Mesodermal cell (in vitro differentiated cells): ENCODE data around the gene CDIP1.

Experiments
- H3K27ac ChIP-seq: 2 replicates; pipeline ENCODE4 v1.7.0; 2013; ENCODE audit warnings: mild to moderate bottlenecking, low read depth, low read length, moderate library complexity; ENCODE audit not compliant: severe bottlenecking
- H3K36me3 ChIP-seq: 2 replicates; pipeline ENCODE4 v1.7.1; 2013; ENCODE audit warnings: mild to moderate bottlenecking, low read length, moderate library complexity; ENCODE audit not compliant: control insufficient read depth, insufficient read depth
- H3K4me1 ChIP-seq: one replicate; pipeline ENCODE4 v1.7.1; 2013; ENCODE audit warnings: mild to moderate bottlenecking, low read length; ENCODE audit not compliant: insufficient read depth, control insufficient read depth, poor library complexity, severe bottlenecking
- H3K4me3 ChIP-seq: 2 replicates; pipeline ENCODE4 v1.7.0; 2013; ENCODE audit warnings: low read length, control low read depth, mild to moderate bottlenecking; ENCODE audit not compliant: insufficient read depth, poor library complexity, severe bottlenecking; ENCODE audit errors: extremely low read depth
- H3K9me3 ChIP-seq: 2 replicates; pipeline ENCODE4 v1.7.1; 2013; ENCODE audit warnings: mild to moderate bottlenecking, low read length, moderate library complexity; ENCODE audit not compliant: control insufficient read depth
- WGBS, 2 experiments: methylation state at CpG; one replicate each; pipeline ENCODE4 v1.1.5; 2013; ENCODE audit warnings: missing lambda C conversion rate in 2 of 2; ENCODE audit not compliant: insufficient coverage in 2 of 2; 5-methylcytosine and 5-hydroxymethylcytosine counted together

CDIP1 gene

GRCh38 chr16:4570086-4570485, 31.5 kb upstream of the CDIP1 start:
- H3K36me3 ChIP-seq: no peaks in the 10 kb centered on the region
- H3K4me3 ChIP-seq: no peak overlapping the region
- H3K9me3 ChIP-seq: no peaks in the 10 kb centered on the region
- H3K27ac ChIP-seq: no peak overlapping the region
- WGBS, 2 experiments: 88 to 92% methylated on average over 4 to 5 of the region's 6 CpGs
- H3K4me1 ChIP-seq: no peaks in the 10 kb centered on the region

GRCh38 chr16:4566144-4566543, 27.6 kb upstream of the CDIP1 start:
- H3K4me3 ChIP-seq: no peak overlapping the region
- WGBS, 2 experiments: no CpG with 5 or more reads among the region's 3 CpGs
- no peaks in the 10 kb centered on the region for H3K9me3 ChIP-seq
- H3K36me3 ChIP-seq: no peaks in the 10 kb centered on the region
- H3K27ac ChIP-seq: no peak overlapping the region
- no peaks in the 10 kb centered on the region for H3K4me1 ChIP-seq

GRCh38 chr16:4564661-4565267, 26.2 kb upstream of the CDIP1 start:
- Histone ChIP-seq H3K9me3 (no peaks in the 10 kb centered on the region), H3K27ac (no peak overlapping the region), H3K4me1 (no peaks in the 10 kb centered on the region), H3K36me3 (no peaks in the 10 kb centered on the region), H3K4me3 (no peak overlapping the region)
- WGBS, 2 experiments: 85 to 87% methylated on average over 11 to 13 of the region's 18 CpGs

GRCh38 chr16:4561596-4561995, 23.0 kb upstream of the CDIP1 start:
- Histone ChIP-seq H3K9me3 (no peaks in the 10 kb centered on the region), H3K4me3 (no peak overlapping the region), H3K4me1 (peaks cover 3% of the 10 kb centered on the region), H3K27ac (no peak overlapping the region), H3K36me3 (no peaks in the 10 kb centered on the region)
- WGBS, 2 experiments: 73 to 79% methylated on average over 6 to 7 of the region's 9 CpGs

GRCh38 chr16:4557973-4558372, 19.4 kb upstream of the CDIP1 start:
- Histone ChIP-seq H3K4me1 (peaks cover 3% of the 10 kb centered on the region), H3K9me3 (no peaks in the 10 kb centered on the region), H3K36me3 (no peaks in the 10 kb centered on the region), H3K27ac (no peak overlapping the region), H3K4me3 (no peak overlapping the region)
- WGBS, 2 experiments: 87 to 93% methylated on average over 9 of the region's 10 CpGs

- Histone ChIP-seq H3K27ac (no peak overlapping the region), H3K9me3 (no peaks in the 10 kb centered on the region), H3K4me3 (no peak overlapping the region), H3K36me3 (no peaks in the 10 kb centered on the region), H3K4me1 (peaks cover 3% of the 10 kb centered on the region)
- 90 to 97% methylated on average over 6 to 13 of the region's 14 CpGs for WGBS, 2 experiments
Measured at GRCh38 chr16:4556580-4556979, 18.0 kb upstream of the CDIP1 start.

GRCh38 chr16:4556112-4556511, 17.5 kb upstream of the CDIP1 start, which contains the start of gene C16orf96:
Gene C16orf96, plus strand, starts transcription at chr16:4556340. Its CDS starts 150 bp downstream, at chr16:4556490.
- Histone ChIP-seq H3K27ac (no peak within 1 kb of the TSS), H3K4me1 (peaks cover 3% of the 10 kb centered on the region), H3K9me3 (no peaks in the 10 kb centered on the region), H3K36me3 (no peaks in the 10 kb centered on the region), H3K4me3 (no peak within 1 kb of the TSS)
- WGBS, 2 experiments: 90 to 94% methylated on average over 4 of the region's 4 CpGs

- no peak overlapping the region for H3K27ac ChIP-seq
- H3K9me3 ChIP-seq: no peaks in the 10 kb centered on the region
- 94 to 95% methylated on average over 2 to 3 of the region's 3 CpGs for WGBS, 2 experiments
- H3K4me3 ChIP-seq: no peak overlapping the region
- H3K4me1 ChIP-seq: no peaks in the 10 kb centered on the region
- H3K36me3 ChIP-seq: no peaks in the 10 kb centered on the region
Measured at GRCh38 chr16:4552541-4552940, 14.0 kb upstream of the CDIP1 start.

- Histone ChIP-seq H3K27ac (no peak overlapping the region), H3K9me3 (no peaks in the 10 kb centered on the region), H3K36me3 (no peaks in the 10 kb centered on the region), H3K4me1 (no peaks in the 10 kb centered on the region), H3K4me3 (no peak overlapping the region)
- WGBS, 2 experiments: 70 to 87% methylated on average over 3 to 4 of the region's 4 CpGs
Measured at GRCh38 chr16:4550591-4550990, 12.0 kb upstream of the CDIP1 start.

- WGBS, 2 experiments: 86 to 88% methylated on average over 13 of the region's 13 CpGs
- Histone ChIP-seq H3K9me3 (no peaks in the 10 kb centered on the region), H3K4me3 (no peak overlapping the region)
Measured at GRCh38 chr16:4548124-4548523, 9.6 kb upstream of the CDIP1 start.

GRCh38 chr16:4544473-4544872, 5.9 kb upstream of the CDIP1 start:
- H3K27ac ChIP-seq: no peak overlapping the region
- WGBS, 2 experiments: 90 to 96% methylated on average over 6 to 8 of the region's 8 CpGs
- H3K4me1 ChIP-seq: no peaks in the 10 kb centered on the region
- peaks cover 12% of the 10 kb centered on the region for H3K9me3 ChIP-seq
- H3K4me3 ChIP-seq: no peak overlapping the region
- no peaks in the 10 kb centered on the region for H3K36me3 ChIP-seq

More at GRCh38 chr16:4548124-4548523, 9.6 kb upstream of the CDIP1 start:
- no peak overlapping the region for H3K27ac ChIP-seq
- H3K4me1 ChIP-seq: no peaks in the 10 kb centered on the region
- no peaks in the 10 kb centered on the region for H3K36me3 ChIP-seq
